HG03280 (cell line): ENCODE data around the gene APOO.

Experiments used
- ATAC-seq: cut with Tn5 transposase; IDR thresholded peaks from one replicate; pipeline ENCODE4 v1.9.1; 2021; ENCODE audit warnings: mild to moderate bottlenecking, moderate library complexity; ENCODE audit not compliant: unreplicated experiment

Gene APOO

DNA sequence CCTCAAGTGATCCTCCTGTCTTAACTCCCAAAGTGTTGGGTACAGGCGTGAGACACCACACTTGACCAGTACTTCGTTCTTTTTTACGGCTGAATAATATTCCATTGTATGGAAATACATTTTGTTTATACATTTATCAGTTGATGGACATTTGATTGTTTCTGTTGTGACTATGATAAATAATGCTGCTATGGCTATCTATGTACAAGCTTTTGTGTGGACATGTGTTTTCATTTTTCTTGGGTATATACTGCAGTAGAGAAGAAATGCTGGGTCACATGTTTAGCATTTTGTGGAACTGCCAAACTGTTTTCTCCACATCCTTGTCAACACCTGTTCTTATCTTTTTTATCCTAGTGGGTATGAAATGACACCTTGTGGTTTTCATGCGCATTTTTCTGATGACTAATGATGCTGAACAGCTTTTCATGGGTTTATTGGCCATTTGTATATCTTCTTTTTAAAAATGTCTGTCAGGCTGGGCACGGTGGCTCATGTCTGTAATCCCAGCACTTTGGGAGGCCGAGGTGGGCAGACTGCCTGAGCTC is 87.4 kb downstream of the APOO start:
- no peak for ATAC-seq

DNA sequence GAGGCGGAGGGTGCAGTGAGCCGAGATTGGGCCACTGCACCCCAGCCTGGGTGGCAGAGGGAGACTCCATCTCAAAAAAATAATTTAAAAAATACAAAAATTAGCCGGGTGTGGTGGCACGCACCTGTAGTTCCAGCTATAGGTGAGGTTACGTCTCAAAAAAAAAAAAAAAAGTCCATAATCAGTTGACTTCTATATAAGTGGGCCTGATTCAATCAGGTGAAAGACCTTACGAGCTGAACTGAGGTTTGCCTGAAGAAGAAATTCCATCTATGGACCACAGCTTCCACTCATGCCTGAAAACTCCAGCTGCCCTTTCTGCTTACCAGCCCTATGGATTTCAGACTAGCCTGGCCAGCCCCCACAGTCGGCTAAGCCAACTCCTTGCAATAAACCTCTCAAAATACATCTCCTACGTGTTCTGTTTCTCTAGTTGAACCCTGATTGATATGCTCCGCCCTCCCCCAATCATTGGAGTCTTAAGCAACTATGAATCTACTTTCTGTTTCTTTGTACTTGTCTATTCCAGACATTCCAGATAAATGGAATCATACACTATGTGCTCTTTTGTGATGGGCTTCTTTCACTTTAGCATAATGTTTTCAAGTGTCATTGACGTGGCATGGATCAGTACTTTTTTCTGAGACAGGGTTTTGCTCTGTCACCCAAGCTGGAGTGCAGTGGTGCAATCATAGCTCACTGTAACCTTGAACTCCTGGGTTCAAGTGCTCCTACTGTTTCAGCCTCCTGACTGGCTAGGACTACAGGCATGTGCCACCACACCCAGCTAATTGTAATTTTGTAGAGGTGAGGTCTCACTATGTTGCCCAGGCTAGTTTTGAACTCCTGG is 88.1 kb downstream of the APOO start:
- ATAC-seq: no peak

DNA sequence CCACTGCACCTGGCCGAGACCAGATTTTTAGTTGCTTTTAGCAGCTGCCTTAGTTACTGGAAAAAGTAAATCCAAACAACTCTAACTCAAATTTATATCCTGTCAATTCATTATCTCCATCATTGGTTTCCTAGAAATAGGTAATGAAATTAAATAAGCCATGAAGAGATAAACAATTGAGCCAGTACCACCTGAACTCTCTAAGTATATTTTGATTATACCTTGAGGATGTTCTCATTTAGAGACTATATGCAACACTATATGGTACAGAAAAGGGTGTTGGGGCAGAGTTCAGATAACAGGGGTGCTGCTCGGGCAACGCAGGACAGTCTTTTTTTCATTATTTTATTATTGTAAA is 89.8 kb downstream of the APOO start:
- ATAC-seq: no peak

DNA sequence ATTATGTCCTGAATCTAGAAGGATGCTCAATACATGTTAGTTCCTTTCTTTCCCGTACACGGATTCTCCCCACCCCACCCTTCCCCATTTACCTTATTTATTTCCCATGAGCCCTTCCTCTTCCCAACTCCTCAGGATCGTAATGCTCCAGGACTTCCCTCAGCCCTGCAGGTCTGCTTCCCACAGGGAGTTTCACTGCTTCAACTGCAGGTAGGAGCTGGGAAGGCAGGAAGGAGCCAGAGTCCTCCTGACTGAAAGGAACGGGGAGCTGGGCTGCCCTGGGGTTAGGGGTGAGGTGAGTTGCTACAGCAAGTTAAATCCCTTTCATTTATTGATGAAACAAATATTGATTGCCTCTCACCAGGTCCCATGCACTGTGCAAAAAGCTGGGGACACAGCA is 91.6 kb downstream of the APOO start:
- no peak for ATAC-seq

DNA sequence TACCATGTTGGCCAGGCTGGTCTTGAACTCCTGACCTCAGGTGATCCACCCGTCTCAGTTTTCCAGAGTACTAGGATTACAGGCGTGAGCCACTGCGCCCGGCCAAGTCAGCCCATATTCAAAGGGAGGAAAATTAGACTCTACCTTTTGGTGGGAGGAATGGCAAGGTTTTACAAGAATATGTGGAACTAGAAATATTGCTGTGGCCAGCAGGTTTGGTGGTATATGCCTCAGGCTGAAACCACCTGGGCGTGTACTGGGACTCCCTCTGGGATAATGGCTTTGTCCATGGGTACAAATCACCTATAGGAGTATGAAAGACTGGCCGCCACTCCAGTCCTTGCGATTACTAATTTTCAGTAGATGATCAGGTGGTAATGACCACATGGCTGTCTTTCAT is 92.4 kb downstream of the APOO start:
- no peak for ATAC-seq

DNA sequence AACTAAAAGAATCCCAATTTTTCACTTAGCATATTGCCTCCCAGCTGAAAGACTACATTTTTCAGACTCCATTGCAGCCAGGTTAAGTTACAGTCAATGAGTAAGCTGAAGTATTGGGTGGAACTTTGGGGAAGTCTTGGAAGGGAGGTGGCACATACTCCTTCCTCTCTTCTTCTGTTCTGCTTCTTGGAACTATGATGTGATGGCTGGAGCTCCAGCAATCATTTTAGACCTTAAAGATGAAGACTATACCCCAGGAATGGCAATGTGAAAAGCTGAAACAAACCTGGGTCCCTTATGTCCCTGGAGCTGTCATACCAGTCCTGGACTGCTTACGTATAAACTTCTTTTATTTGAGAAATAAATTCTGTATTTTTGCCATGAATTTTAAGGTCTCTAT is 93.9 kb downstream of the APOO start:
- ATAC-seq: no peak

DNA sequence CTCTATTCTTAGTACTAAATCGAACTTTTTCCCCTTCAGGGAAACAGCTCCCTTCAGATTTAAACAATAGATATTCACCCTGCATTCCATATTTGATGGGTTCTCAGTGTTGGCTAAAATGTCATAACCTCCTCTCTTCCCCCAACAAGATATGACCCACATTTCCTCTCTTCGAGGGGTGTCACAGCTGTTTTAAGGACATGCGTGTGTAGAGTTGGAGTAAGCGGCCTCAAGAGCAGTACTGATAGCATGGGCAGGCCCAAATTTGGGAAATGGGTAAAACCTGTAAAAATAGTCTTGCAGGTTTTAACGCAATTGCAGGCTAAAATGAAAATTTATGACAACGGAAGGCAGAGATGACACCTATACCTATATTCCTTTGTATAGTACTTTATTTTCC is 96.1 kb downstream of the APOO start:
- no peak for ATAC-seq

DNA sequence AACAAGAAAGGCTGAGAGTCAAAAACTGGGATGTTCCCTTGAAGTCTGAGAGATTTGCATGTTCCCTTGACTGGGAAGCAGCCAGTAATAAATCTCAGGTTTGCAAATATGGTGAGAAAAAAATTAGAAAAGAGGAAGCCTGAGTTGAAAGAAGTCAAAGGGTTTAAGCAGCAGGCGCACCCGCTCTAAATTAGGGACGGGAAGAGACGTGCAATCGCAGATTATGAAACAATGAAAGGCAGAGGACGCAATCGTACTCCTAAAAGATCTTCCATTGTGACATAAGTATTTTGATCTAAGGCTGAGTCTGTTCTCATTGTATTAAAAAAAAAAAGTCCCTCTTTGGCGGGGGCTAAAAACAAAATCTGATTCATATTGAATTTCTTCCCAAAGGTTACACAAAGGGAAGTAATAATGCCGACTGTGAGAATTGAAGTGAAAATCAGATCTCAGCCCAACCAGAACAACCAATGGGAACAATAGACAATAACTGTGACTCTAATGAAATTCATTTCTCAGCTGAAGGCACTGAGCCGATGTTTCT is 96.6 kb downstream of the APOO start:
- ATAC-seq: no peak

DNA sequence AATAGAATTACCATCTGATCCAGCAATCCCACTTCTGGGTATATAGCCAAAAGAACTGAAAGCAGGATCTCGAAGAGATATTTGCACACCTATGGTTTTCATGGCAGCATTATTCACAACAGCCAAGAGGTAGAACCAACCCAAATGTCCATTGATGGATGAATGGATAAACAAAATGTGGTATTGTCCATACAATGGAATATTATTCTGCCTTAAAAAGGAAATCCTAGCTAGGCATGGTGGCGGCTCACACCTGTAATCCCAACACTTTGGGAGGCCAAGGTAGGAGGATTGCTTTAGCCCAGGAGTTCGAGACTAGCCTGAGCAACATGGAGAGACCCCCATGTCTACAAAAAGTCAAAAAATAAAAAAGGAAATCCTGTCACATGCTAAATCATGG is 97.5 kb downstream of the APOO start:
- no peak for ATAC-seq

DNA sequence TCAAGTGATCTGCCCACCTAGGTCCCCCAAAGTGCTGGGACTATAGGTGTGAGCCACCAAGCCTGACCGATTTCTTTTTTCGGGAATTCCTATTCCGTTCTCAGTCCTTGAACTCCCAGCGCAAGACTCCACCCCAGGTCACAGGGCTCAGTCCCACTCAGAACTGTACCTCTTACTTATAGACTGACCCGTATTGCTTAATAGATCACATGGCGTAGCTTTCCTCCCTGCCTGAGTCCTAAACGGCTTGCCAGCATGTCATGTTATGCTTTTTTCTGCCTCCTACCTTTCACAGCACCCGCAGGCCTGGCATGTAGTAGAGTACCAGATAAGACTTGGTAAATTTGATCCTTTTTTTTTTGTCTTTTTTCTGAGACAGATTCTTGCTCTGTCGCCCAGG is 102.3 kb downstream of the APOO start:
- ATAC-seq: no peak

DNA sequence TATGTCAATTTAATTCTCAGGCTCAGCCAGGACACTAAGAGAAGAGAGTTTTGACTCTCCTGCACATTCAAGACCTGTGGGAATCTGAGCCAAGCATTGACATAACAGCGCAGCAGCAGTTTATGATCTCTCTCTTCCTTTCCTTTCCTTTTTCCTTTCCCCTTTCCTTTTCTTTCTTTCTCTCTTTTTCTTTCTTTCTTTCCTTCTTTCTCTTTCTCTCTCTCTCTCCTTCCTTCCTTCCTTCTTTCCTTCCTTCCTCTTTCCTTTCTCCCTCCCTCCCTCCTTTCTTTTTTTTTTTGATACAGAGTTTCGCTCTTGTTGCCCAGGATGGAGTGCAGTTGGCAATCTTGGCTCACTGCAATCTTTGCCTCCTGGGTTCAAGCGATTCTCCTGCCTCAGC is 103.2 kb downstream of the APOO start:
- ATAC-seq: no peak

DNA sequence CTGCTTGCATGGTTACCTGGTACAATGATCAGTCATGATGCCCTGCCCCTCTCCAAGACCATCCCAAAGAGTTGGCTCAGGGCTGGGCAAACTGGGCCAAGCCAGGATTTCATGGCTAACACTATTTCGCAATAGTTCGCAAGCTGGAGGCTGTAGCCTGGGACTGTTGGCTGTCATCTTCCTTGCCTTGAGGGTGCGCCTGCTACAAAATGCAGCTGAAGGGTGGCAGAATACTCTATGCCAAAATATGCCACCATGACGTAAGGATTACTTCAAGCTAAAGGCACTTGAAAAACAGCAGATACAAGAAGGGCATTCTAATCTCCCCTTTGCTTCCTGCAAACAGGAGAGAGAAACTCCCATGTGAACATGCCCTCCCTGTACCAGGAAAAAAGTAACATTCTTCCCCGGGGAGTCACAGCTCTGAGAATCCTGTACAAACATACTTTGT is 103.8 kb downstream of the APOO start:
- no peak for ATAC-seq

DNA sequence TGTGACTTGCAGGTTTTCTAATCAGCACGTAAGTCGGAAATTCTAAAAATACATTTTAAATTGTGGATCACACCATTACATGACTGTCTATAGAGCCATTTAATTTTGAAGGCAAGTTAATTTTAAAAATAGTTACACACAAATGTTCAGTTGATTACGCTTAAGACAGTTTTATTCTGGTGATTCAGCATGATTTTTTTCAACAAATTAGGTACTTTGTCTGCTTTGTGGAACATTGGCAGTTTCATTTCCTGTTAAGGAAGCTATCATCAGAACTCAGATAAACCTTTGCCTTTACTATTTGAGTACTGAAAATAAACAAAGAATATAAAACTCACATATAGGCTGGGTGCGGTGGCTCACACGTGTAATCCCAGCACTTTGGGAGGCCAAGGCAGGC is 105.3 kb downstream of the APOO start:
- ATAC-seq: no peak

DNA sequence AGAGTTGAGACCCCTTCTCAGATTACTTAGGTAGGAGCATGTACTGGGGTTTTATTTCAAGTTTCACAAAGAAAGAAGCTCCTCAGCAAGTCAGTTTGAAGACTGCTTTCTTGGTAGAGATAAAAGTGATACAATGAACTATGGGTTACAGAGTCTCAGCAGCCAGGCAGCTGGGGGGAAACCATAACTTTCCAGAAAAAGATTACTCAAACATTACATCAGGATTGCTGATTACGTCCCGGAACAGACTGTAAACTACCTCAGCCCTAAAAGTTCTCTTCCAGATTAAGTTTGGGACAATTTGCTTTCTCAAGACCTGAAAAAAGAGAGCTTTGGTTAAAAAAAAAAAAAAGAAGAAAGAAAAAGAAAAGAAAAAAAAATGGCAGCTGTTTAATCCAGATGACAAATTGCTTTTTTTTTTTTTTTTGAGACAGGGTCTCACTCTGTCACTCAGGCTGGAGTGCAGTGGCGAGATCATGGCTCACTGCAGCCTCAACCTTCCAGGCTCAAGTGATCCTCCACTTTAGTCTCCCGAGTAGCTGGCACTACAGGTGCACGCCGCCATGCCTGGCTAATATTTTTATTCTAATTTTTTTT is 108.2 kb downstream of the APOO start:
- no peak for ATAC-seq

DNA sequence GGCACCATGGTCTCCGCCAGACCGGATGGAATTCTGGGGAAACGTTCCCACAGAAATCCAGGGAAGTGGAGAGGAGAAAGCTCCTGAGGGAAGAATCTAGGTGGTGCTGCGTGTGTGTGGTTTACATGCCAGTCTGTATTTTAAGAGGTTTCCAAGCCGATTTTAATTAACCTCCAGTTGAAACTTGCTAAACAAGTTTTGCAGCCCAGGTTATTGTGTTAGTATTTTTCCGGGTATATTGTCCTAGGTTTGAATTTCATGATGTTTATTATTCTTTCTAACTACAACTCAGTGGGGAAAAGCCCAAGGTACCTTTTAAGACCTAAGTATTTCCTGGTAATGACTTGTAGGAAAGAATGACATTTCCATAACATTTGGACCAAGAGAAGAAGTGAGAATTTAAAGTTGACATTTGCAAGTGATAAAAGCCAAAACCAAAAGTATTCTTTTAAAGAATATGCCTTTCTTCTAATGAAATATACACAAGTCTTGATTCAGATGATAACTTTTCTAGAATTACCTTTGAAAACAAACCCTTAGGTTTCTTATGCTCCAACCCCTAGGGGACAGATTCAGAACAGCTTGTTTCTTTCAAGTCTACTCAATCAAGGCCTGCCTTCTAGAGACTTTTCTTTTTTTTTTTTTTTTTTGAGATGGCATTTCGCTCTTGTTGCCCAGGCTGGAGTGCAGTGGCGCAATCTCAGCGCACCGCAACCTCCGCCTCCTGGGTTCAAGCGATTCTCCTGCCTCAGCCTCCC is 110.2 kb downstream of the APOO start:
- no peak for ATAC-seq

DNA sequence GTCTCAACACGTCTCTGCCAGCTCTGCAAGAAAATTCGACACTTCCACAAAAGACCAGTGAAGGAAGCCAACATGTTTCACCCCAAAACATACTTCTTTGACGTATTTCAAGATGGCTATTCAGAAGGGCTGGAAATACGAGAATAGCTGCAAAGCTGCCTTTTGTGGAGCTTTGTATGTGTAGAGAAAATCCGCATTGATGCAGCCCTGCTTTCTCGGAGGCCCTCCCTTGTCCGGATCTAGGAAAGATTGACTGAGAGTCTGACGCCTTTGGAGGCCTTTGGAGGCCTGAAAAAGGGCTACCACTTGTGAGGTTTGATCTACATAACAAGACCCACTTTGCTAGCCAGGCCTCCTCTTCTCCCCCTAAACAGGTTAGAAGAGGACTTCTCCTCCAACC is 112.5 kb downstream of the APOO start:
- ATAC-seq: no peak

DNA sequence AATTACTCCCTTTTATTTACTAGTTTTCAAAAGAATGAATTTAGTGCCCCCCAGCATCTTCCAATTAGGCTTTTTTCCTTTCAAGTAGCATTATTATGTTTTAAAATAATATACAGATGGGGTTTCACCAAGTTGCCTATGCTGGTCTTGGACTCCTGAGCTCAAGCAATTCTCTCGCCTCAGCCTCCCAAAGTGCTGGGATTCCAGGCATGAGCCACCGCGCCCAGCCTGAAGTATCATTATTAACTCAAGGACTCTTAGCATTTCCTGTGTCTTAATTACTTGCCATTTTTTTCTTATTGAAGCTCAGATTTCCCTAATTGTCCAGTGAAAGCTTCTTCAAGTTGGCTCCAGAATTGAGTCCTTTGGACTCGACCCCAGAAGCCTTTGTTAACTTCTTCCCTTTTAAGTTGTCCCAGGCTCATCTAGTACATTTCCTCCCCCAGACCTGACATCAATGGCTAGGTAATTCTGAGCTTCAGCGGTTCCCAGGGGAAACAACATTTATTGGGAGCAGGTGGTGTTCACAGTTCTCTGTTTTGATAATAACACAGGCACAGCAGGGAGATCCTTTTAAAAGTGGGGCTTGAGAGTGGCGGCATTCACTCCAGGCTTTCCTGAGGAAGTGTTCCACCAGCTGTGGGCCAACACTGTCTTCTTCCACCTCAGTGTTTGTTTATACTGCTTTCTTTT is 114.7 kb downstream of the APOO start:
- no peak for ATAC-seq

DNA sequence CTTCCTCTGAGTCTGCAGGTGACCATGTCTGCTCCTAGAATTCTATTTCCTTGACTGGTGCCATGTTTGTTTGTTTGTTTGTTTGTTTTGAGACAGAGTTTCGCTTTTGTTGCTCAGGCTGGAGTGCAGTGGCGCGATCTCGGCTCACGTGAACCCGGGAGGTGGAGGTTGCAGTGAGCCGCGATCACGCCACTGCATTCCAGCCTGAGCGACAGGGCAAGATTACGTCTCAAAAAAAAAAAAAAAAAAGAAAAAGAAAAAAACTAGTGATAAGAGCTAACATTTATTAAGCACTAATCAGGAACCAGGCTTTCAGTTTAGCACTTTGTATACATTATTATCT is 117.6 kb downstream of the APOO start:
- ATAC-seq: no peak

DNA sequence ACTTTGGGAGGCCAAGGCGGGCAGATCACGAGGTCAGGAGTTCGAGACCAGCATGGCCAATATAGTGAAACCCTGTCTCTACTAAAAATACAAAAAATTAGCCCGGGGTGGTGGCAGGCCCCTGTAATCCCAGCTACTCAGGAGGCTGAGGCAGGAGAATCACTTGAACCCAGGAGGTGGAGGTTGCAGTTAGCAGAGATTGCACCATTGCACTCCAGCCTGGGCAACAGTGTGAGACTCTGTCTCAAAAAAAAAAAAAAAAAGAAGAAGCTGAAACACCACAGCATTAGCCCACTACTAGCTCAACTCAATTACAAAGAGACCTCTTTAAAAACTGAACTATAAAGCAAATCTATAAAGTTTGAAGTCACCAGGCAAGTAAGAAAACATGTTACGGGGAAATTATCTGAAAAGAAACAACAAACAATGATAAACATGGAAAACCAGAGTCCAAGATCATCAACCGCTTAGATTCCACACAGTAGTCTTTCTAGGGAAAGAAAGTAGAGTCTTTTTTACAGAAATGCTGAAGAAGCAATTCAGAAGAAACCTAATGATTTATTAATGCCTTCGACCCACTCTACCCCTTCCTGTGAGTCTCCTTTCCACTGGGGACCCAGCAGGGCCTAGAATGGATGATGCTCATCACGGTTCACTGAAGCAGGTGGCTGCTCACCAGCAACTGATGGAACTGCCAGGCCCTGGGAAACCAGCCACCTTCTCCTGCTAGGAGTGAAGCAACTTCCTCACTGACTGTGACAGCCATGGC is 118.2 kb downstream of the APOO start:
- ATAC-seq: no peak

DNA sequence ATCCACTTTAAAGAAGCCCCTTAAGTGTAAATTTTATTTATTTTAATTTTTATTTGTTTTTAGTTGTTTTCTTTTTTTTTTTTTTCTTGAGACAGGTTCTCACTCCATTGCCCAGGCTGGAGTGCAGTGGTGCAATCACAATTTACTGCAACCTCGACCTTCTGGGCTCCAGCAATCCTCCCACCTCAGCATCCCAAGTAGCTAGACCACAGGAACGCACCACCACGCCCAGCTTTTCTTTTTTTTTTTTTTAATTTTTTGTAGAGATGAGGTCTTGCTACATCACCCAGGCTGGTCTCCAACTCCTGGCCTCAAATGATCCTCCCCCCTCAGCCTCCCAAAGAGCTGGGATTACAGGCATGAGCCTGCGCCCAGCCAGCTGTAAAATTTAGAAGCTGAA is 118.8 kb downstream of the APOO start:
- no peak for ATAC-seq
